OCI-M2 (cell line): ENCODE measurements around the gene TMEM170A.

Experiments
- DNase-seq: peaks from one replicate; lab custom pipeline; 2025; ENCODE audit not compliant: unreplicated experiment; lab: John Stamatoyannopoulos, UW

TMEM170A gene

GRCh38 chr16:75406943-75407342 is 57.5 kb downstream of the TMEM170A start:
- DNase-seq: no peak

GRCh38 chr16:75402821-75403475 is 61.5 kb downstream of the TMEM170A start:
- no peak for DNase-seq

GRCh38 chr16:75402159-75402820 is 62.2 kb downstream of the TMEM170A start:
- DNase-seq: no peak

GRCh38 chr16:75401691-75402090 is 62.8 kb downstream of the TMEM170A start:
- no peak for DNase-seq

GRCh38 chr16:75398333-75398732 is 66.2 kb downstream of the TMEM170A start:
- no peak for DNase-seq

- DNase-seq: no peak
Observed at GRCh38 chr16:75394941-75395340, 69.5 kb downstream of the TMEM170A start.
